Measurements from ENCODE around the gene STAT5B. TPM values are rescaled to one million over a fixed set of nuclear protein-coding genes. Genes with fewer than 3 reads are reported as not detected.

The STAT5B gene
- total RNA-seq, 1 experiment from 2014 or later = 42.9 TPM

- no peaks in the 10 kb centered on the region for H3K79me1 ChIP-seq (ENCODE audit: insufficient read depth, low read depth, low read length, poor library complexity, severe bottlenecking)
- H4K20me1 ChIP-seq (ENCODE audit: control insufficient read depth, insufficient read depth, insufficient read length) = peaks cover 3% of the 10 kb centered on the region
- H2BK15ac ChIP-seq (ENCODE audit: low read depth, low read length) = no peak overlapping the region
- no peak for TF ChIP-seq CTCF (conservative IDR thresholded peaks at IDR 0.05)
- H3K4ac ChIP-seq (ENCODE audit: low read depth, low read length) = no peak overlapping the region
- no peaks in the 10 kb centered on the region for H3K79me2 ChIP-seq (ENCODE audit: insufficient read depth, low read length)
- H4K8ac ChIP-seq (replicated peaks; ENCODE audit: insufficient read length, low read depth, low read length) = no peak overlapping the region
- no peaks in the 10 kb centered on the region for H3K9me3 ChIP-seq (ENCODE audit: control insufficient read depth, low read depth, low read length)
- H2AK5ac ChIP-seq (ENCODE audit: insufficient read length, low read length) = no peak overlapping the region
- no peak overlapping the region for H4K5ac ChIP-seq (ENCODE audit: insufficient read length, low read depth, low read length)
- no peak overlapping the region for H2BK12ac ChIP-seq (ENCODE audit: insufficient read length, low read depth, low read length)
- H3K4me2 ChIP-seq (ENCODE audit: insufficient read depth, insufficient read length, low read length) = no peak overlapping the region
- Mint-ChIP-seq H3K9me3 (no peaks in the 10 kb centered on the region; a peak in 1 of 5 replicates), H3K27ac (no peak overlapping the region), H3K4me1 (peaks cover 18 to 20% of the 10 kb centered on the region in 2 experiments), H3K4me3 (no peak overlapping the region; a peak in 1 of 5 replicates), H3K36me3 (ENCODE audit: insufficient read depth in 1 of 3, low read depth in 3 of 3) (no peaks in the 10 kb centered on the region; a peak in 1 of 7 replicates), H3K27me3 (ENCODE audit: low read depth) (peaks cover 54% of the 10 kb centered on the region)
- no peak overlapping the region for H3K56ac ChIP-seq (ENCODE audit: insufficient read length, low read depth, low read length)
- H3K14ac ChIP-seq (ENCODE audit: insufficient read depth, low read length) = no peak overlapping the region; the same call in 1 of the 2 replicates
- peaks cover 8% of the 10 kb centered on the region; the same call in 1 of the 2 replicates for H3K27me3 ChIP-seq (ENCODE audit: insufficient read depth, low read length)
- no peak overlapping the region for H4K91ac ChIP-seq (ENCODE audit: insufficient read length, low read depth, low read length)
- peaks cover 3% of the 10 kb centered on the region; the same call in 1 of the 2 replicates for H3K4me1 ChIP-seq (ENCODE audit: insufficient read depth, low read length)
- H3K27ac ChIP-seq (ENCODE audit: insufficient read length, low read depth, low read length) = no peak overlapping the region
- H2BK120ac ChIP-seq (ENCODE audit: low read depth, low read length, poor library complexity, severe bottlenecking) = no peak overlapping the region
- no CpG with 5 or more reads among the region's 14 CpGs for WGBS (ENCODE audit: extremely low coverage, insufficient read length, low lambda C conversion rate)
- peaks cover 16% of the 10 kb centered on the region for H3K23me2 ChIP-seq (ENCODE audit: insufficient read length, low read depth, low read length, poor library complexity, severe bottlenecking)
- no peak overlapping the region for H3K18ac ChIP-seq (ENCODE audit: insufficient read length, low read depth, low read length)
- no peak overlapping the region for H2AFZ ChIP-seq (ENCODE audit: low read length)
- H2BK20ac ChIP-seq (ENCODE audit: low read depth, low read length, poor library complexity, severe bottlenecking) = no peak overlapping the region
- H3K23ac ChIP-seq (ENCODE audit: insufficient read length, low read depth, low read length) = no peak overlapping the region
- DNase-seq = no peak
- H3K9ac ChIP-seq (ENCODE audit: extremely low read depth, insufficient read length, low read length) = no peak overlapping the region
- H2BK5ac ChIP-seq (ENCODE audit: insufficient read length, low read length) = no peak overlapping the region
- no peak overlapping the region for H3T11ph ChIP-seq (ENCODE audit: low read length)
Measured at GRCh38 chr17:42178817-42179216, 97.4 kb downstream of the STAT5B start.

All from H9 (cell line).